GM18517 (cell line): ENCODE measurements around the gene ABHD17A.
"Not testable (repeated sequence)": the region's sequence is repeated elsewhere in the genome, so short reads cannot be mapped to it uniquely, and the experiment has no call there.

Experiments used
- ATAC-seq: cut with Tn5 transposase; IDR thresholded peaks from one replicate; pipeline ENCODE4 v1.9.1; 2021; ENCODE audit warnings: mild to moderate bottlenecking, moderate library complexity; ENCODE audit not compliant: unreplicated experiment

The ABHD17A gene

DNA sequence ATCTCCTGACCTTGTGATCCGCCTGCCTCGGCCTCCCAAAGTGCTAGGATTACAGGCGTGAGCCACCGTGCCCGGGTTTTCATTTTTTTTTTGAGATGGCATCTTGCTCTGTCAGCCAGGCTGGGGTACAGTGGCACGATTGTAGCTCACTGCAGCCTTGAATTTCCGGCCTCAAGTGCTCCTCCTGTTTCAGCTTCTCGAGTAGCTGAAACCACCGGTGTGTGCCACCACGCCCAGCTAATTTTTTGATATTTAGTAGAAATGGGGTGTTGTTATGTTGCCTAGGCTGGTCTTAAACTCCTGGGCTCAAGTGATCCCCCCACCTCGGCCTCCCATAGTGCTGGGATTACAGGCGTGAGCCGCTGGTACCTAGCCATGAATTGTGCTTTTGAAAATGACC lies 25.8 kb upstream of the ABHD17A start:
- ATAC-seq: no peak

DNA sequence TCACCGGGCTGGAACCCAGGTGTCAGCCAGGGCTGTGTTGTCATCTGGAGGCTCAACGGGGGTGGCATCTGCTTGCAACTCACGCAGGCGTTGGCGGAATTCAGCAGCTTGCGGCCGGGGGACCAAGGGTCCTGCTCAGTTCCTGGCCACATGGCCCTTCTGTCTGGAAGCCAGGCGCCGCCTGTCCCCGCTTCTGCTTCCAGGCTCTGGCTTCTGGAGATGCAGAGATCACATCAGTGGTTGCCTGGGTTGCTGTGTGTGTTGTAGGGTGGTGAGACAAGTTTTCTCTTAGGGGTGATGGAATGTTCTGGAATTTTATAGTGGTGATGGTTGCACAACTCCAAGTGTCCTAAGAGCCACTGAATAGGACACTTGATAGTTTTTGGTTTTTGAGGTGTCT lies 24.9 kb upstream of the ABHD17A start:
- ATAC-seq: no peak

DNA sequence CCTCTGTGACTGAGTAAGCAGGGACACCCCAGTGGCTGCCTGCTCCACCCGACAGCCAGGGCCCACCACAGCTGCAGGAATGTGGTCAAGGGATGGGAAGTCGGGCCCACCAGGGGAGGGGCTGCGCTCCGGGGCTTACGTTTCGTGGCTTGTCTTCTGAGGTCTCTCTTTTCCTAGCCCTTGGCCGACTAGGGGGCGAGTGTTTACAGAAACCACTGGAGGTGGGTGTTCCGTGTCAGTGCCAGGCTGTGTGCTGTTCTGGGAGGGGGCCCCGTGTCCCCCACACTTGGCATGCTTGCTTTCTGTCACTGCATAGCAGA lies 24.4 kb upstream of the ABHD17A start:
- ATAC-seq: no peak

DNA sequence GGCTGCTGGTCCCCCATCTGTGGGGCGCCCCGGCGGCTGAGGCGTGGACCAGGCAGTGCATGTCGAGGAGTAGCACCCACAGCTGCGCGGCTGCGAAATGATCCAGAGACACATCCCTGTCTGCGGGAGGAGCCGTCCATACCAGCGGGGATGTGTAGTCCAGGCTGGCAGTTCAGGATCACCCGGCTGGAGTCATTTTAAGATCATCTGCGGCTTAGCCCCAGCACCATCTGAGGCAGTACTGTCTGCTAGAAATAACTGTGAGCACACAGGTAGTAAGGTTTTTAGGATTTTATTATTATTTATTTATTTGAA lies 23.0 kb upstream of the ABHD17A start:
- ATAC-seq: no peak

DNA sequence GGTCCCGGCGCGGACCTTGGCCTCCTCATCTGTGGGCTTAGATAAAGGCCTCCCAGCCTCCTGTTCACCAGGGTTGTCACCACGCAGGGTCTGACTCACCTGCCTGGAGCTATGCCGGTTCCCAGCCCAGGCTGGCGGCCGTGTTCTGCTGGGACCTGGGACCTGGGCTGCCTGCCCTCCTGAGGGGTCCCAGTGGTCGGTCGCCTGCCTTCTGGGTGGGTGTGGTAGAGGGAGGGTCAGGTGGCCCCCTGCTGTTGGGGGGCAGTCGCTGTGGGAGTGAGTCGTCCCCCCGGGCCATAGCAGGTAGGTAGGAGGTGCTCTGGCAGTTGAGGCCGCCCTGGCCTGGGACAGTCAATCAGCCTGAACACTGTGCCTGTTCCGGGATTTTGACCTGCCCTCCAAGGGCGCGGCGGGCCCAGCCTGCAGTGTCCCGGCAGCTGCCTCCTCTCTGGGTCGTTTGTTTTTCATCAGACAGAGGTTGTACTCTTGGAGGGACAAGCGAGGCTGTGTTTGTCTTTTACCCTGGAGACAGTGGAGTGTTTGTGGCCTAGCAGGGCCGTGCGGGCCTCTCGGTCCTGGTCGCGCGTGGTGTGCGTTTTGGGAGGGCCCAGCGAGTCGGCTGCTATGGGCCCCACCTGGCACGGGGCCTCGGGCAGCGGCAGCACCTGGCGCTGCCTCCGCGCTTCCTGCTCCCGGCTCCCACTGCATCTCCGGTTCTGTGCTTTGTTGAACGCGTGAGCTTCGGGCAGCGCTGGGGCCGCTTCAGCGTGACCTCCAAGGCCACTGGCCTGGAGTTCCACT lies 22.5 kb upstream of the ABHD17A start:
- no peak for ATAC-seq

DNA sequence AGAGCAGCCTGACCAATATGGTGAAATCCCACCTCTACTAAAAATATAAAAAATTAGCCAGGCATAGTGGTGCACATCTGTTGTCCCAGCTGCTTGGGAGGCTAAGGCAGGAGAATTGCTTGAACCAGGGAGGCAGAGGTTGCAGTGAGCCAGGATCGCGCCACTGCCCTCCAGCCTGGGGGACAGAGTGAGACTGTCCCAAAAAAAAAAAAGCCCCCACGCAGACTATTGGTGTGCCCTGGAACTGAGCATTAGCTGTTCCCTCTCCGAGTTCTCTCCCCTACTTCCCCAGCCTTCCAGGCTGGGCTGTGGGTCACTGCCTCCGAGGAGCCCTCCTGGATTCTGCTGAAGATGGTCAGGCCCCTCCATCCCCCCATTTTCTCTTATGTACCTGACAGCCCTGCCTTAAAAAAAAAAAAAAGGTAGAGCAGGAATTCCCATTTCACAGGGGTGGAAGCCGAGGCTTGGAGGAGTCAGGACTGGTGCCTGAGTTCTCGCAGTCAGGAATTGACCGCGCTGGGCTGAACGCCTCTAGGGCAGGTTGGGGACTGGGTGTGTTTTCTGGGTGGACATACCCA lies 21.8 kb upstream of the ABHD17A start:
- ATAC-seq: no peak

DNA sequence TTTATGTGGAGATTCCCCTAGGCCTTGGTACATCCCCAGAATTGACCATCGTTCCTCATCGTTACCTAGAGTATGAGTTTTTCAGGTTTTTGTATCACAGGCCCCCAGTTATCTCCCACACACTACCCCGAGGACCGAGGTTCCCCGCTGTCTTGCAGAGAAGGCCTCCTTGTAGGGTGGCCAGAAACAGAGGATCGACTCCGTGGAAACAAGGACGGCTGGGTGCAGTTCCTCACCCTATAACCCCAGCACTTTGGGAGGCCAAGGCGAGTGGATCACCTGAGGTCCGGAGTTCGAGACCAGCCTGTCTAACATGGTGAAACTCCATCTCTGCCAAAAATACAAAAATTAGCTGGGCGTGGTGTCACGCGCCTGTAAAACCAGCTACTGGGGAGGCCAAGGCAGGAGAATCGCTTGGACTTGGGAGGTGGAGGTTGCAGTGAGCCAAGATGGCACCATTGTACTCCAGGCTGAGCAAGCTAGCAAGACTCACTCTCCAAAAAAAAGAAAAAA lies 20.6 kb upstream of the ABHD17A start:
- ATAC-seq: no peak

DNA sequence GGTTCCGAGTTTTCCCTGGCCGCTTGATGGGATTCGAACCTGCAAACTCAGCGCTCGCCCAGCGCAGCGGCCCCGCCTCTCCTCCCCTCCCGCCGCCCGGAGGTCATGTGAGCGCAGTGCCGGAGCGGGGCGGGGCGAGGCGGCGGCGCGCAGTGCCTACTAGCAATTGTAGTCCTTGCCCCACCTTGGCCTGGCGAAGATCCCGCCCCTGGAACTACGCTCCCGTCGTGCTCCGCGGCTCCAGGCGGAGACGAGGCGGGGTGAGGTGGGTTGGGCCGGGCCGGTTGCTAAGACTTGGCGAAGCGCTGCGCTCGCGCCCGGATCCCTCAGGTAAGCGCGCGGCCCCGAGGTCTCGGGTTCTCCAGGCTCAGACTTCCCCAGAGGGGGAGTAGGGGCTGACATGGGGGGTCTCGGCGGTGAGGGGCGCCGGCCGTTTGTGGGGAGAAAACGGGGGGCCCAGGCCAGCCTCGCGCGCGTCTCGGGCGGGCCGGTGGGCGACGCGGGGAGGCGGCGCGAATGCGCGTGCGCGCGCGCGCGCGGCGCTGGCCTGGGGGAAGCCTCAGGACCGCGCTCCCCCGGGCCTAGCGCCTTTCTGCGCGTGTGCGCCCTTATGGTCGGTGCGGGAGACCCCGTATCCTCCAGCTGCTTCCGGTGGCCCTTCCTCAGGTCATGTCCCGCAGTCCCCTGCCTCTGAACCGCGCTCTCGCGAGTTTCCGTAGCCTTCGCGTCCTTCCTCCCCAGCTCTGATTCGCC lies 20.0 kb upstream of the ABHD17A start, which contains the start of the genes ADAT3 and SCAMP4:
Gene ADAT3, plus strand, starts transcription at position 290 of the 753 bp plus-strand sequence. CDS start 6,649 bp downstream, outside the sequence.
Gene SCAMP4, plus strand, starts transcription at position 290 of the 753 bp plus-strand sequence. CDS start 9,621 bp downstream, outside the sequence.
- peak; percentile 72 for ATAC-seq

DNA sequence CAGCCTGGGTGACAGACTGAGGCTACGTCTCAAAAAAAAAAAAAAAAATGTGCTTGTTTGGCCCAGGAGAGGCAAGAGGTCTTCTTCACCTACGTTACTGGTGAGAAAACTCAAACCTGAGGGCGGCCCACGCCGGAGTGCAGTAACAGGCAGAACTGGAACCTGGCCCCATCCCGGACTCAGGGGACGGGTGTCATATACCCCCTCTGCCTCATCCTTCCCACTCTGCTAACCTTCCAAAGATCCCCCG lies 19.5 kb upstream of the ABHD17A start:
- peak; percentile 36 for ATAC-seq

DNA sequence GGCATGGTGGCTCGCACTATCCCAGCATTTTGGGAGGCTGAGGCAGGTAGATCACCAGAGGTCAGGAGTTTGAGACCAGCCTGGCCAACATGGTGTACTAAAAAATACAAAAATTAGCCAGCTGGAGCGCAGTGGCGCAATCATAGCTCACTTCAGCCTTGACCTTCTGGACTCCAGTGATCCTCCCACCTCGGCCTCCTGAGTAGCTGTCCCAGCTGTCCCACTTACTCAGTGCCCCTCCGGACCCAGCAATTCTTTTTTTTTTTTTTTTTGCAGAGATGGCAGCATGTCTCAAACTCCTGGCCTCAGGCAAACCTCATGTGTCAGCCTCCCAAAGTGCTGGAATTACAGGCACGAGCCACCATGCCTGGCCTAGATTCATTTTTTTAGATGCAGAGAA lies 17.6 kb upstream of the ABHD17A start:
- no peak for ATAC-seq

DNA sequence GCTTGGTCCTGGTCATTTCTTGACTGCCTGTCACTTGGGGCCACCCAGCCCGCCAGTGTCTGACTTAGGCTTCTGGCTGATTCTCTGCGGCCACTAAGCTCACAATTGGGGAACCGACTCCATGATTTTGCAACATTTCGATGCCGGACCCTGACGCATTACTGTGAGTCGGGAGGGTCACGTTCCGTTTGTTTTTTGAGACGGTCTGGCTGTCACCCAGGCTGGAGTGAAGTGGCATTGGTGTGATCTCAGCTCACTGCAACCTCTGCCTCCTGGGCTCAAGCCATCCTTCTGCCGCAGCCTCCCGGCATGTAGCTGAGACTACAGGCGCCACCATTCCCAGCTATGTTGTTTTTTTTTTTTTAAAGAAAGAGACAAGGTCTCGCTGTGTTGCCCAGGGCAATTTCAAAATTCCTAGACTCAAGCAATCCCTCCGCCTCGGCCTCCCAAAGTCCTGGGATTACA lies 16.7 kb upstream of the ABHD17A start:
- ATAC-seq: no peak

DNA sequence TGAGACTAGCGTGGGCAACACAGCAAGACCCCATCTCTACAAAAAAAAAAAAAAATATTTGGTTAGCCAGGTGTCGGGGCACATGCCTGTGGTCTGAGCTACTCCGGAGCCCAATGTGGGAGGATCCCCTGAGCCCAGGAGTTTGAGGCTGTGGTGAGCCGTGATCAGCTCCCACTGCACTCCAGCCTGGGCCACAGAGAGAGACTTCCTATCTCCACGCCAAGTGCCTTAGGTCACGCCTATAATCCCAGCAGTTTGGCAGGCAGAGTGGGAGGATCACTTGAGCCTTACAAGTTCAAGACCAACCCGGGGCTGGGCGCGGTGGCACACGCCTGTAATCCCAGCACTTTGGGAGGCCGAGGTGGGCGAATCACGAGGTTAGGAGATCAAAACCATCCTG lies 11.2 kb upstream of the ABHD17A start:
- no peak for ATAC-seq

DNA sequence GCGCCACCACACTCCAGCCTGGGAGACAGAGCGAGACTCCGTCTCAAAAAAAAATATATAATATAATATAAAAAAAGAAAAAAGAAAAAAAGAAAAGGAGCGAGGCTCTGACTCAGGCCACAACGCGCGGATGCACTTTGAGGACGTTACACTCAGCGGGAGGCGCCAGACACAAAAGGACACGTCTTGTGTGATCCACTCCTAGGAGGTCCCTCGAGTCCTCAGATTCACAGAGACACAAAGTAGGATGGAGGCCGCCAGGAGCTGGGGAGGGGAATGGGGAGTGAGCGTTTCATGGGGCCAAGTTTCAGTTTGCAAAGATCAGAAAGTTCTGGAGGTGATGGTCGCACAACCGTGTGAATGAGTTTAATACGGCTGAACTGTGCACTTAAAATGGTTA lies 8.5 kb upstream of the ABHD17A start:
- ATAC-seq: no peak

DNA sequence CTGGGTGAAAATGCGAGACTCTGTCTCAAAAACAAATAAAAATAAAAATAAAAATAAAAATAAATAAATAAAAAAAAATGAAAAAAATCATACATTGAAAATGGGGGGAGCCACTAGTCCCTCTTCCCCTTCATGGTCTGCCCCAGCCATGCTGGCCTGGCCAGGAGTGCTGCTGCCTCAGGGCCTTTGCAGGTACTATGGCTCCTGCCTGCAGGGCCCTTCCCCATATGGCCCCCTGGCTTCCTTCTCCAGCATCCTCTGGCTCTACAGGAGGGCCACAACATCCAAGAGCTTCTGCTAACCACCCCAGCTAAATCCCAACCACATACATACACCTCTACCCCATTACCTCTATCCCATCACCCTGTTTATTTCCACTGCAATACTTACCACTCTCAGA lies 4.6 kb upstream of the ABHD17A start:
- ATAC-seq: no peak

DNA sequence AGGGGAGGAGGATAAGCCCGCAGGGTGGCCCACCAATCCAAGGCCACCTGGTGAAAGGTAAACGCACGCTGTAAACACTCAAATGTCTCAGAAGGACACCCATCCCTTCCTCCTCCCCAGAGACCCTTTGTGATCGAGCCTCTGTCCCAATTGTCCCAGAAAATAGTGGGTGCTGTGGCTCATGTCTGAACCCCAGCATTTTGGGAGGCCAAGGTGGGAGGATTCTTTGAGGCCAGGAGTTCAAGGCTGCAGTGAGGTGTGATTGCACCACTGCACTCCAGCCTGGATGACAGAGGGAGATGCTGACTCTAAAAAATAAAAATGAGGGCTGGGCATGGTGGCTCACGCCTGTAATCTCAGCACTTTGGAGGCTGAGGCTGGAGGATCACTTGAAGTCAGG lies 3.1 kb upstream of the ABHD17A start:
- ATAC-seq: no peak

DNA sequence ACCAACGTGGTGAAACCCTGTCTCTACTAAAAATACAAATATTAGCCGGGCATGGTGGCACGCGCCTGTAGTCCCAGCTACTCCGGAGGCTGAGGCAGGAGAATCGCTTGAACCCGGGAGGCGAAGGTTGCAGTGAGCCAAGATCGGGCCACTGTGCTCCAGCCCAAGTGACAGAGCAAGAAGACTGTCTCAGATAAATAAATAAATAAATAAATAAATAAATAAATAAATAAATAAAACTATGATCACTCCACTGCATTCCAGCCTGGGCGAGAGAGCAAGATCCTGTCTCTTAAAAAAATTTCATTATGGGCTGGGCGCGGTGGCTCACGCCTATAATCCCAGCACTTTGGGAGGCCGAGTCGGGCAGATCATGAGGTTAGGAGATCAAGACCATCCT lies 1.1 kb upstream of the ABHD17A start:
- ATAC-seq: not testable (repeated sequence)

DNA sequence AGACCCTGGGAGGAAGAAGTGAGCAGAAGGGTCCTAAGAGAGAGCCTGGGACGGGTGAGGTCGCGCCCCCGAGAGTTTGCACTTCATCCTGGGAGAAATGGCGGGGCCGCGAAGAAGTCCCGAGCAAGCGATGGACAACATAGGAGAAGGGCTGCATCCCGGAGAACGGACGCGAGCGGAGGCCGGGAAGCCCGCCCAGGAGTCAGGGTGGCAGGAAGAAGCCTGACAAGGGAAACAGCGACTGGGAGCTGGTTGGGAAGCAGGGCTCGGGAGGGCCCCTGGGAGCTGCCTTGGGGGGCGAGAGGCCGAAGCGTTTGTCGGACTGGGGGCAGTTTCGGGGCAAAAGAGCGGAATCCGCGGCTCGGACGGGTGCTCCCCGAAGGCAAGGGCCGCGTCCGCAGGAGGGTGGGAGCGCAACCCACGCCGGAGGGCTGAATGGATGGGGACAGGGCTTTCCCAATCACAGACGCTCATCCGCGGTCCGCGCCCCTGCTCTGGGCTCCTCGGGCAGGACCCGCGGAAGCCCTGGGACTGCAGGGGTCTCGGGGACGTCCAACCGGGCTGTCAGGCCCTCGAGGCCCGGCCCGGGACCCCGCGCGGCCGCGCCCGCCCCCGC lies 469 bp downstream of the ABHD17A start:
- ATAC-seq: no peak

DNA sequence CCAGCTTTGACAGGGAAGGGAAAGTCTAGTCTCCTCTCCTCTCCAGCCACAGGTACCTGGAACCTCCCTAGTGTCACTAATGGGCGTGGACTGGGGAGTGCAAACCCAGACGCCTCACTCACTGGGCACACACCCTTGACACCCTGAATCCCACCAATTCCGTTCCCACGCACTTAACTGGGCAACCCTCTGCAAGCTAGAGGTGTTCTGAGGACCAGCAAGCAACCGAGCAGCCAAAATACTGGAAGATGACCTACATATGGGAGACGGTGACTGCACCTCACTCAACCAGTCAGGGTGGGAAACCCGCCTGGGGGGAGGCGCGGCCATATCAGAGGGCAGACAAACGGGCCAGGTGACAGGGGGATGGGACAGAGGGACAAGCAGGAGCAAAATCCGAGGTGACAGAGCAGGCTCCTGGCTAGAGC lies 991 bp downstream of the ABHD17A start:
- no peak for ATAC-seq

DNA sequence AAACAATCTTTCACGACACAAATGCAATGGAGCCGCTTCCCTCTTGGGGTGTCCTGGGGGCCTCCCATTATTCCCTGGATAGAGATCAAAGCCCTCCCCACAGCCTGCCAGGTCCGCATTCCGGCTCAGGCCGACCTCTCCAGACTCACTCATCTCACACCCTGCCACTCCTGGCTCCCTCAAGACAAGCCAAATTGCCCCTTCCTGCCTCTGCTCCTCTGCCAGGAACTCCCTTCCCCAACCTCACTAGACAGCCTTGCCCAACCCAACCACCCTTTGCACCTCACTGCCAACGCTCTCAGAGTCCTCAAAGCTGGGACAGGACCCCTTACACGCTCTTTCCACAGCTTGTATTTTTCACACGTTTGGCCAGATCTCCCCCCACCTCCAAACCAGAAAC lies 1.5 kb downstream of the ABHD17A start:
- no peak for ATAC-seq

DNA sequence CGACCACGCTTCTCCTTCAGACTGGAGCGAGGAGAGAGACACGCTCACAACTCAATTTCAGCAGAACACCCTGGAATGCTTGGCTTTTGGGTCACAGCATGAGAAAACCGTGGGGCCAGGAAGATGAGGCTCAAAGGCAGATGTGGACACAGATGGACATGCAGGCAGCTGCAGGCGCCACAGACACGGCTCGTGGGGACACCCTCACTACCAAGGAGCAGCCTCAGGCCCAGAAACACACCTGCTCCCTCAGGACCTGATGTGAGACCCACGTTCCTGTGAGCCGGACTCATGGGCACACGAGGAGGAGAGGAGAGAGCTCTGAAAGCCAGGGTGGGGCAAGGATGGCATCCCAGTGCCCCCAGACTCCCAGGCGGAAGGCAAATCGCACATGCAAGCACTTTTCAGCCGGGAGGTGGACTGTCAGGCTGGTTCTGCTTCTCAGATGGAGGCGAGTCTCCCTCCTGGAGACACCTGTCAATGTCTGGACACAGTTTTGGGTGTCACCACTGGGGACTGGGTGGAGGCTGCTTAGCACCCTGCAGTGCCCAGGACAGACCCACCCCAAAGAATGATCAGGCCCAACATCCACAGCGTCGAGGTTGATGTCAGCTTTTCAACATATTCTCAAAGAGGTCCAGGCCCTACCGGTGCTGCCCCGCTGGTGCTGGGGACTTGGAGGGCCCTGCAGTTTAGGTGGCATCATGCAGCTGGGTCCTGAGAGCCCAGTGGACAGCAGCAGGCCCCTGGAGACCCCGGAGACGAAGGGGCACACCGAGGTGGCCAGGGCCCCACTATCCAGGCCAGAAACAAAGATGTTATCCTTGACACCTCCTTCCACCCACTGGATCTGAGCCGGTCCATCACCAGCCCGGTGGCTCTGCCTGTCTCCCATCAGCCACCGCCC lies 2.3 kb downstream of the ABHD17A start:
- ATAC-seq: no peak
